Right kidney (tissue), 1 donor: ENCODE results near the gene BRCA1.

Experiments
- DNase-seq: peaks from one replicate; pipeline ENCODE4 v3.0.0-alpha.2; 2016

The BRCA1 gene

GRCh38 chr17:43025290-43025657 is 99.9 kb downstream of the BRCA1 start:
- DNase-seq: no peak

GRCh38 chr17:43024407-43025289 is 100.5 kb downstream of the BRCA1 start, which contains the start of gene RND2:
RND2 (plus strand) TSS chr17:43025231; CDS start chr17:43025348, 117 bp downstream.
- DNase-seq: peak; percentile 97

GRCh38 chr17:43021741-43022512 is 103.2 kb downstream of the BRCA1 start, which contains the start of gene VAT1:
VAT1 (minus strand) TSS chr17:43022385; CDS start chr17:43022322, 63 bp downstream.
- peak; percentile 96 for DNase-seq

- peak; percentile 67 for DNase-seq
Observed at GRCh38 chr17:43020789-43021740, 104.1 kb downstream of the BRCA1 start.

GRCh38 chr17:43020030-43020621 is 105.0 kb downstream of the BRCA1 start:
- DNase-seq: no peak

GRCh38 chr17:43019418-43019817 is 105.7 kb downstream of the BRCA1 start:
- no peak for DNase-seq

- DNase-seq: no peak
Observed at GRCh38 chr17:43018932-43019331, 106.2 kb downstream of the BRCA1 start.

GRCh38 chr17:43018008-43018853 is 106.9 kb downstream of the BRCA1 start:
- no peak for DNase-seq

- no peak for DNase-seq
Observed at GRCh38 chr17:43016216-43016615, 108.9 kb downstream of the BRCA1 start.

GRCh38 chr17:43015579-43015978 is 109.6 kb downstream of the BRCA1 start:
- no peak for DNase-seq

- DNase-seq: no peak
Observed at GRCh38 chr17:43014649-43015542, 110.3 kb downstream of the BRCA1 start.

GRCh38 chr17:43014020-43014648 is 111.0 kb downstream of the BRCA1 start:
- no peak for DNase-seq

- DNase-seq: no peak
Observed at GRCh38 chr17:43013296-43013695, 111.9 kb downstream of the BRCA1 start.

GRCh38 chr17:43011728-43012472 is 113.3 kb downstream of the BRCA1 start:
- no peak for DNase-seq

- no peak for DNase-seq
Observed at GRCh38 chr17:43010667-43011308, 114.4 kb downstream of the BRCA1 start.

- peak; percentile 61 for DNase-seq
Observed at GRCh38 chr17:43006639-43007551, 118.3 kb downstream of the BRCA1 start, which contains the start of gene IFI35. IFI35 (plus strand) TSS chr17:43006784; CDS start chr17:43006948, 164 bp downstream.
